Fibroblast of villous mesenchyme (primary cell): ENCODE measurements around the gene SSH3. TPM values are rescaled to one million over a fixed set of nuclear protein-coding genes. Genes with fewer than 3 reads are reported as not detected.

Experiments
- DNase-seq: peaks from one replicate; pipeline ENCODE4 v3.0.0-alpha.2; 2010; ENCODE audit warnings: low read depth
- H3K4me3 ChIP-seq: 2 replicates; pipeline ENCODE4 v1.5.1; 2011; ENCODE audit warnings: low read depth, mild to moderate bottlenecking, low read length
- total RNA-seq: library from RNA; depleted of rRNA; stranded (reverse); fragments of >200 nt; gene quantifications from 2 replicates; pipeline ENCODE4 v1.2.3, GENCODE V29; 2012
- TF ChIP-seq, protein P1 (sequence below): IDR thresholded peaks from 2 replicates; pipeline ENCODE4 v1.5.1; 2012; ENCODE audit warnings: low read depth, mild to moderate bottlenecking, low read length; ENCODE audit not compliant: insufficient read depth

The SSH3 gene
- total RNA-seq, 1 donor = 21.2 TPM

DNA sequence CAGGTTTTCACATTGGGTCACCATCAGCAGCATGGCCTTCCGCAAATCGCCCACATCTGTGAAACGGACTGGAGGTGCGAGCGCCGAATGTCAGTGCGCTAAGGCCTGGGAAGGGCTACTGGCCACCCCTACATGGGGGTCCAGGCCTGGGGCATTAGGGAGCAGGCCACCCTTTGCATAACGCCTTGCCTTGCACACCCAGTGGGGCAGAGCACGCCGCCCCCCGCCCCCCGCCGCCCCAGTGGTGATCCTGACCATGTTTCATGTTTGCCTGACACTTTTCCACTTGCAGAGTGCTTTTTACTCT lies 34.4 kb upstream of the SSH3 start:
- H3K4me3 ChIP-seq = no peak overlapping the region
- no peak for DNase-seq
- TF ChIP-seq, protein P1, sequence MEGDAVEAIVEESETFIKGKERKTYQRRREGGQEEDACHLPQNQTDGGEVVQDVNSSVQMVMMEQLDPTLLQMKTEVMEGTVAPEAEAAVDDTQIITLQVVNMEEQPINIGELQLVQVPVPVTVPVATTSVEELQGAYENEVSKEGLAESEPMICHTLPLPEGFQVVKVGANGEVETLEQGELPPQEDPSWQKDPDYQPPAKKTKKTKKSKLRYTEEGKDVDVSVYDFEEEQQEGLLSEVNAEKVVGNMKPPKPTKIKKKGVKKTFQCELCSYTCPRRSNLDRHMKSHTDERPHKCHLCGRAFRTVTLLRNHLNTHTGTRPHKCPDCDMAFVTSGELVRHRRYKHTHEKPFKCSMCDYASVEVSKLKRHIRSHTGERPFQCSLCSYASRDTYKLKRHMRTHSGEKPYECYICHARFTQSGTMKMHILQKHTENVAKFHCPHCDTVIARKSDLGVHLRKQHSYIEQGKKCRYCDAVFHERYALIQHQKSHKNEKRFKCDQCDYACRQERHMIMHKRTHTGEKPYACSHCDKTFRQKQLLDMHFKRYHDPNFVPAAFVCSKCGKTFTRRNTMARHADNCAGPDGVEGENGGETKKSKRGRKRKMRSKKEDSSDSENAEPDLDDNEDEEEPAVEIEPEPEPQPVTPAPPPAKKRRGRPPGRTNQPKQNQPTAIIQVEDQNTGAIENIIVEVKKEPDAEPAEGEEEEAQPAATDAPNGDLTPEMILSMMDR = no peak

DNA sequence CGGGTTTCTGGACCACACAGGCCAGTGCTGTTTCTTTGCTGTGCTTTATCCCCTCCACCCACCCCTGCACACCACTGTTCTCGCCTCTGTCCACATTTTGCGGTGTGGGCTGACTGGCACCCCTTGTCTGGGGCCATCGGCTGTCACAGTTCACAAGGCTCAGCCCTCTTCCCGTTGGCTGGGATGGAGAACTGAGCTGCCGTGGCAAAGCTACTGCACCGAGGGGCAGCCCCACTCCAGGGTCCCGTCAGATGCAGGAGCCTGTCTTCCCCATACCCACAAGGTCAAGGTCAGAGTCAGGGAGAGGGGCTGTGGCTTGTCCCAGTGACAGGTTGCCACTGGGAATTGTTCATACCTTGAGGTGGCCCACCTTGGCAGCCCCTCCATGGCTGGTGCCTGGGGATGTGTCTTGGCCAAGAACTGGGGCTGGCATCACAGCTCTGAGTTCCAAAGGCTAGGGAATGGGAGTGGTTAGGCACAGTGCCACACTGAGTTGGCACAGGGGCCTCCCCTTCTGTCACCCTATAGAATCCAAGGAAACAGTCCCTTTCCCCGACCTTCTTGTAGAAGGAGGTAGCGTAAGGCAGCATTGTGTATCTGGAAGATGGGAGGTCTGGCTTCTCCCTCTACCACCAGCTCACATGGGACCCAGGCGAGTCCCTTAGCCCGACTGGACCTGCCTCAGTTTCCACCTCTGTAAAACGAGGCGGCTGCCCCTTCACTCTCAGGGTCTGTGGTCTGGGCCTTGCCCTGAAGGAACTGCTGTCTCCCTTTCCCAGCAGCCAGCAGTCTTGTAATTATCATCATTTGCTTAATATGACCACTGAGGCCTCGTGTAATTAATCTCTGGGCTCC lies 33.7 kb upstream of the SSH3 start:
- TF ChIP-seq, protein P1 = no peak
- no peak for DNase-seq
- H3K4me3 ChIP-seq = peak overlapping the region; percentile 38

DNA sequence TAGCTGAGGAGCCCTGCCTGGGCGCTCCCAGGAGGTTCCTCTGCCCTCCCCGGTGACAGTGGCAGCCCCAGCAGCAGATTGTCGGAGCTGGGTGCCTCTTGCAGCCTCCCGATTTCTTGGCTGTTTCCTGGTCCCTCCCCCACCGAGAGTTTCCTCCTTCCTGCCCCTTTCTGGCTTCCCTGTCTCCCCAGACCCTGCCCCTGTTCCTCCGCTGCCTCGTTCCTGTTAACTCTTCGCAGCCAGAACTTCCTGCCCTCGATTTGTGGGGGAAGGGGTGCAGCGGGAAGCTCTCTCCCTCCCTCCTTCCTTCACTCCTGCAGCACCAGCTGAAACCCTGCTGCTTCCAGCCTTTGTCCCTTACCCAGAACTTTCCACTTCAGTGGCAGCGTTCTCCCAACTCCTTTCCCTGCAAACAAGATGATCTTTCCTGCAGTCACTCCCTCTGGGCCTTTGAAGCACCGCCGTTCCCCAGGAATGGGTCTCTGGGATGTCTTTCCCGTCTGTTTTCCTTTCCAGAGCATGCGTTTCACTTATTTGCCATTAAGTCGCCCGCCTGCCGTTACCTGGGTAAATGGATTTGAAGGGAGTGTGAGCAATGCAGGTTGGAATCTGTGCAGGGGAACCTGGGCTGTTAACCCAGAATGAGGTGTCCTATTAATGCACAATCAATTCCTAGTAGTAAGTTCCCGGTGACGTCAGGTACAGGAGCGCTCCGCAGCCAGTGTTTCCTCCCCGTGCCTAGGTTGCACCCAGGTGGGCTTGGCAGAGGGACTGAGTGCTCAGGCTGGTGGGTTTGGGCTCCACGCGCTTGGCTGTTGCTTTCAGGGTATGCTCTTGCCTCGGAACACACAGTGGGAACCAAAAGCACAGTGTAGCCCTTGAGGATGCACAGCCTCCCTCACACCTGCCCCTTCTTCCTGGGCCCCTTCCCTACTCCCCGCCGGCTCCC lies 32.8 kb upstream of the SSH3 start:
- TF ChIP-seq, protein P1 = no peak
- DNase-seq = no peak
- H3K4me3 ChIP-seq = peak overlapping the region; percentile 38

DNA sequence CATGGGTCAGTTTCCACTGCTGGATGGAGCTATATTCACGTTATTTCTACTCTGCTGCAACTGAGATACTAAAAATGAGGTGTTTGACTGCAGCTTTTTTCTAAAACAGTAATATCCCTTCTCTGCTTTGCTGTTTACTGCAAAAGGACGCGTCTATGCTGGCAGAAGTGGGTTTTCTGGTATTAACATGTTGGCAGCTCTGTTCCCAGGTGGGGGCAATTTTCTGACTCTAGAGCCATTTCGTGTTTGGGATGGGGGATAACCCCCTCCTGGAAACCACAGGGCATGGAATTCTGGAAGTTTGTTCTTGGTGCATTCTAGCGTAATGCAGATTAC lies 32.2 kb upstream of the SSH3 start:
- TF ChIP-seq, protein P1 = no peak
- DNase-seq = no peak
- H3K4me3 ChIP-seq = no peak overlapping the region

DNA sequence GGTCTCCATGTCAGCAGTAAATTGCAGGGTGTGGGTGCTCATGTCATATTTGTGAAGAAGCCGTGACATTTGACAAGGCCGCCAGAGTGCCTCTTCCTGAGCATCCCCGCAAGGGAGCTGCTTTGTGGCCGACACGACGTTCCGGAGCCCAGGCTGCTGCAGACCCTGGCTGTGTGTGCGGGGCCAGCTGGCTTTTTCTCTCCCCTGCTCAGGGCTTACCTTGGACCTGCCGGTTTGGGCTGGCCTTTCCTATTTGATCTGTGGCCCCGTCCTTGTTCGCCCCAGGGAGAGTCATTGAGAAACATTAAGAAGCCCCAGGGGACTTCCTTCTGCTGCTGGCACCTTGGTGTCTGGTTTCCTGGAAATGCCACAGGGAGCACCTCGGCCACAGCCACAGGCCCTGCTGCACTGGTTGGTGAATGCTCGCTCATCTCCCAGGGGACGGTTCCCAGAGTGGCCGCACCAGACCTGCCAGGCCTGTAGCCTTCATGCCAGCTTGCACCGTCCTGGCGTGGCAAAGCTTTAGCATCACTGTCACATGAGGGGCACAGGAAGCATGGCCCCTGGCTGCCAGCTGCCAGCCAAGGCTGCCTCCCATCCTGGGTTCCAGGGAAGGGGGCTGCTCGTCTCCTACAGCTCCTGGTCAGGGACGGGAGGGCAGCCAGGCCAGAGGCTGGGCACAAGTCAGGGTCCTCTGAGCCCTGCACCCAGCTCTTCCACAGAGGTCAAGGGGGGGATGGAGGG lies 31.6 kb upstream of the SSH3 start:
- TF ChIP-seq, protein P1 = no peak
- H3K4me3 ChIP-seq = no peak overlapping the region
- DNase-seq = no peak

DNA sequence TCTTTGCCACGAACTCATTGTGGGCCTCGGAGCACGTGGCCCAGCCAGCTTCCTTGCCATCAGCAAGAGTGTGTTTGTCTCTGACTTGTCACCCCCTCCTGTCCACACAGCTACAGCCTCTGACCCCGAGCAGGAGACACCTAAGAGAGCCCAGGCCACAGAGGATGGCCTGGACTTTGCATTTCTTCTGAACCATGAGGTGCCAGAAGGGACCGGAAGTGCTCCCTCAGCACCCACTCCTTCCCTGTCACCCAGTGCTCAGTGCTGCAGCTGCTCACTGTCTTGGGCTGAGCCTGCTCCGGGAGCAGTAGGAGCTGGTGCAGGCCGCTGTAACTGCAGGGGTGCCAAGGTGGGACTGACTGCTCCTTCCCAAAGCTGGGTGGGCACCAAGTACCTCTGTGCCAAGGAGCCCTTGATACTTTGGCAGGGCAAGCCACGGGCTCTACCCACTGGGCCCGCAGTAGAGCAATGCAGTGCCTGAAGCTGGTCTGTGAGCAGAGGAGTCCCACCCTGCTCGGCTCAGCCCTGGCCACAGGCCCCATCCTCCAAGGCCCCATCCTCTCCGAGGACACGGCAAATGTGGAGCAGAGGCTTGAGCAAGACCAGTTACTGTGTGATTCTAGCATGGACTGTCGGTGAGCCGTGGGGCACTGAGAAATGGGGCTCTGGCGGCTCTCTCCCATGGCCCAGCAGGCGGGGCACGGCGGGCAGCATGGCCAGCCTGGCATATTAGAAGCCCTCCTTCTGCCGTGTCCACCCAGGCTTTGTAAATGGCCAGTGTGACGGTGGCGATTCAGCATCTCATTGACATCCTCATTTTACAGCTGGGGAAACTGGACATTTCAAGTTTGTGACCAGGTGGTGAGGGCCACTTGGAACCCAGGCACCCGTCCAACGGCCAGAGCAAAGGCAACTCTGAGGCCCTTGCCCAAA lies 30.7 kb upstream of the SSH3 start:
- TF ChIP-seq, protein P1 = no peak

More for the DNA sequence above, 30.7 kb upstream of the SSH3 start:
- no peak for DNase-seq
- no peak overlapping the region for H3K4me3 ChIP-seq
